H1 (cell line): ENCODE data around the gene CTBP2.

Experiments
- CHD1 ChIP-seq: IDR thresholded peaks from 2 replicates; pipeline ENCODE4 v1.6.1; 2012; ENCODE audit warnings: low read depth, low read length, improper control_type of control experiment
- EZH2 ChIP-seq: fragments of 200-600 bp; sonication (generic); IDR thresholded peaks from 2 replicates; pipeline ENCODE4 v1.7.1; 2012; ENCODE audit warnings: low read depth, mild to moderate bottlenecking, moderate library complexity, low read length, inconsistent platforms; ENCODE audit not compliant: severe bottlenecking
- POLR2A ChIP-seq, 2 experiments: IDR thresholded peaks; 1 replicate in 1 of 2; 2 replicates in 1 of 2; pipeline ENCODE4 v1.6.1; 2011; ENCODE audit warnings: low read depth in 2 of 2, low read length in 2 of 2, mild to moderate bottlenecking in 2 of 2; ENCODE audit errors: control extremely low read depth in 1 of 2
- TF ChIP-seq, protein P1 (sequence below), 3 experiments: IDR thresholded peaks; 1 replicate in 2 of 3; 2 replicates in 1 of 3; pipeline versions ENCODE4 v1.5.1 to v1.6.1; 2011; ENCODE audit warnings: low read length in 3 of 3, mild to moderate bottlenecking in 3 of 3, inconsistent platforms in 2 of 3, low read depth in 1 of 3, moderate library complexity in 1 of 3; ENCODE audit not compliant: insufficient read depth in 1 of 3; ENCODE audit errors: control extremely low read depth in 1 of 3

DNA sequence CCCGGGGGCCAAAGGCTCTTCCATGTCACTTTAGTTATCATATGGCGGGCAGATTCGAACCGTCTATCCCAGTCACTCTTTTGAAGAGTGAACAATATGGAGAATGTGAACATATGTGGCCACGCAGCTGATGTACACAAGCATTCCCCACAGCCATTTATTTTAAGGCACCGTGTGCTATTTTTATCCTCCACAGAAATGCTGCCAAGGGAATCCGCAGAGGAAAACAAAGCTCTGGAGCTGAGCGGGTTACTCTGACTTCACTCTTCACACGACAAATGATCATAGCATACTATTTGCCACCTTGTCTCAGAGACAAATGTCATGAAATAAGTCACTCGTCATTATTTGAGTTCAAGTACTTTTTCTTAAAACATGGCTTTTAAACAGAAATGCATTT, 100.3 kb downstream of the CTBP2 start:
- TF ChIP-seq, protein P1, sequence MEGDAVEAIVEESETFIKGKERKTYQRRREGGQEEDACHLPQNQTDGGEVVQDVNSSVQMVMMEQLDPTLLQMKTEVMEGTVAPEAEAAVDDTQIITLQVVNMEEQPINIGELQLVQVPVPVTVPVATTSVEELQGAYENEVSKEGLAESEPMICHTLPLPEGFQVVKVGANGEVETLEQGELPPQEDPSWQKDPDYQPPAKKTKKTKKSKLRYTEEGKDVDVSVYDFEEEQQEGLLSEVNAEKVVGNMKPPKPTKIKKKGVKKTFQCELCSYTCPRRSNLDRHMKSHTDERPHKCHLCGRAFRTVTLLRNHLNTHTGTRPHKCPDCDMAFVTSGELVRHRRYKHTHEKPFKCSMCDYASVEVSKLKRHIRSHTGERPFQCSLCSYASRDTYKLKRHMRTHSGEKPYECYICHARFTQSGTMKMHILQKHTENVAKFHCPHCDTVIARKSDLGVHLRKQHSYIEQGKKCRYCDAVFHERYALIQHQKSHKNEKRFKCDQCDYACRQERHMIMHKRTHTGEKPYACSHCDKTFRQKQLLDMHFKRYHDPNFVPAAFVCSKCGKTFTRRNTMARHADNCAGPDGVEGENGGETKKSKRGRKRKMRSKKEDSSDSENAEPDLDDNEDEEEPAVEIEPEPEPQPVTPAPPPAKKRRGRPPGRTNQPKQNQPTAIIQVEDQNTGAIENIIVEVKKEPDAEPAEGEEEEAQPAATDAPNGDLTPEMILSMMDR (IDR thresholded peaks at IDR 0.05; ENCODE audit: control extremely low read depth in 1 of 3, insufficient read depth in 1 of 3, low read depth in 1 of 3, low read length in 3 of 3) = no peak
- TF ChIP-seq EZH2 = no peak
- no peak for TF ChIP-seq POLR2A (IDR thresholded peaks at IDR 0.05; ENCODE audit: control extremely low read depth in 1 of 2, low read depth in 2 of 2, low read length in 2 of 2)
- no peak for TF ChIP-seq CHD1
